GM10847 (cell line): ENCODE measurements around the gene ZNF428.
A peak's percentile ranks its signal among the peaks of the same experiment; 100 is the strongest.

Experiments
- POLR2A ChIP-seq: IDR thresholded peaks from 2 replicates; pipeline ENCODE4 v1.6.1; 2011; ENCODE audit not compliant: insufficient read length; ENCODE audit errors: extremely low read depth

ZNF428 gene

GRCh38 chr19:43592800-43593350, 26.6 kb downstream of the ZNF428 start:
- no peak for TF ChIP-seq POLR2A

- TF ChIP-seq POLR2A, result no peak
Observed at GRCh38 chr19:43591904-43592772, 27.3 kb downstream of the ZNF428 start.

DNA sequence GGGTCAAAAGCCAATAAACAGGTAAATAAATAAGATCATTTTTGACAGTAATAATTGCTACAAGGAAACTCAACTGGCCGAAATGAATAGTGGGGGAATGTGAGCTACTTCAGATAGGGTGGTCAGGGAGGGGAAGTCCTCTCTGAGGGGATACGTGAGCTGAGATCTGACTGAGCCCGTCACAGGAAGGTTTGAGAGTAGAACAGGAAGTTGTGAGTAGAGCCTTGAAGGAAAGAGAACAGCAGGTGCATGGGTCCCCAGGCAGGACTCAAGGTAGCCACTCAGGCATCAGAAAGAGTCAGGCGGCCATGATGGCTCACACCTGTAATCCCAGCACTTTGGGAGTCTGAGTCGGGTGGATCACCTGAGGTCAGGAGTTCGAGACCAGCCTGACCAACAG, 29.8 kb downstream of the ZNF428 start:
- TF ChIP-seq POLR2A, result no peak

DNA sequence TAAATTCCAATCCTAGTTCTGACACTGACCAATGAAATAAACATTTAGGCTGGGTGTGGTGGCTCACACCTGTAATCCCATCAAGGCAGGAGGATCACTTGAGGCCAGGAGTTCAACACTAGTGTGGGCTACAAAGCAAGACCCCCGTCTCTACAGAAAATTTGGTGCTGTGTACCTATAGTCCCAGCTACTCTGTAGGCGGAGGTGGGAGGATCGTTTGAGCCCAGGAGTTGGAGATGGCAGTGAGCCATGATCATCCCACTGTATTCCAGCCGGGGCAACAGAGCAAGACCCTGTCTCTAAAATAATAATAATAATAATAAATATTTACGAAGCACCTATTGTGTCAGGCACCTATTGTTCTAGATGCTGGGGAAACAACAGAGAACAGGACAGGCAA, 30.2 kb downstream of the ZNF428 start:
- no peak for TF ChIP-seq POLR2A

DNA sequence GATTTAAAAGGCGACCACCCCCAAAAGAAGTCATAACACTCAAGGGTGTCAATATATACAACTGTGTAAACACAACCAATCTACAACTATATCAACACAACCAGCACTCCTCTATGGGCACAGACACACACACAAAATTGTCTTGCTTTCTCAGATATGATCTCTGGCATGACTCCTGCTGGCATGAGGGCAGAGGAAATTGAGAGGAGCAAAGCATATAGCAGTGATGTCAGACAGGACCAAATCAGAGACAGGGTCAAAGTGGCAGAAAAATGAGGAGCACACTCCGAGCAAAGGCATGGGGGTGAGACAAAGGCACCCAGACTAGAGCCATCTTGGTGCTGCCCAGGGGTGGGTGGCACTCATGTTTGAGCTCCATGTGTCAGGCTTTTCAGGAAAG, 33.1 kb downstream of the ZNF428 start:
- no peak for TF ChIP-seq POLR2A

DNA sequence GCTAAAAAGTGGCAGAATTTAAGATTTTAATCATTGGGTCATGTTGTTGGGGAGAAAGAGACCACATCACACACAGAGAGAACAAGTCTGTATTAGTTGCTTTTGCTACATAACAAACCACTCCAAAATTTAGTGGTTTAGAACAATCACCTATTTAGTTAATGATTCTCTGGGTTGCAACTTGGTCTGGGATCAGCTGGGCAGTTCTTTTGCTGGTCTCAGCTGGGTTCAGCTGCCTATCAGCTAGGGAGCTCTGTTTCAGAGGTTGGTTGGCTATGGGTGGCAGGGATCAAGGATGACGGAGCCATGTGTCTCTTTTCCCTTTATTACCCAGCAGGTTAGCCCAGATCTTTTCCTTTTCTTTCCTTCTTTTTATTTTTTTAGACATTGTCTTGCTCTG, 34.9 kb downstream of the ZNF428 start:
- TF ChIP-seq POLR2A, result no peak

DNA sequence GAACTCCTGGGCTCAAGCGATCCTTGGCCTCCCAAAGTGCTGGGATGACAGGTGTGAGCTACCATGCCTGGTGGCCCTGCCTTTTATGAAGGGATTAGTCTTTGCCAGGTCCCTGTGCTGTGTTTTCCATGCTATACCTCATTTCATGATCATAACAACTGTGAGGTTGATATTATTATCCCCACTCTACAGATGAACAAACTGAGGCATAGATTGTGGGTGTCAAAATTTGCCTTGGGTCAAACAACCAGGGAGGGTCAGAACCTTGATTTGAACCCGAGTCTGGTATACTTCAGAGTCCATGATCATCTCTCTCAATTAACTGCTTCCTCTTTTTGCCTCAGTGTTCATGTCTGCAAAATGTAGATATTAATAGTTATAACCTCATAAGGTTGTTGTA, 36.9 kb downstream of the ZNF428 start:
- no peak for TF ChIP-seq POLR2A

DNA sequence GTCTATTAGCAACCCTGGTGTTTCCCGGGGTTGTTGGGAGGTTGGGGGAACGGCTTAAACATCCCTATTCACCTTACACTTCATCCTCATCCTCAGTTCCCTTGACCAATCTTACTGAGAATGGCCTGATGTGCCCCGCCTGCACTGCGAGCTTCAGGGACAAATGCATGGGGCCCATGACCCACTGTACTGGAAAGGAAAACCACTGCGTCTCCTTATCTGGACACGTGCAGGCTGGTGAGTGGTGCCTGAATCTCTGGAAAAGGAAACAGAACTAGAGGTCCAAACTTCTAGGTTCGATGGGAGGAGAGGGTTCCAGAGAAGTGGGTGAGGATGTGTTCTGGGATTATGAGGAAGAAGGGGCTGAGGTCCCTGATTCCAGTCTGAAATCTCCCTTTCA, 38.0 kb downstream of the ZNF428 start:
- no peak for TF ChIP-seq POLR2A

- no peak for TF ChIP-seq POLR2A
Observed at GRCh38 chr19:43578787-43579186, 40.6 kb downstream of the ZNF428 start.

DNA sequence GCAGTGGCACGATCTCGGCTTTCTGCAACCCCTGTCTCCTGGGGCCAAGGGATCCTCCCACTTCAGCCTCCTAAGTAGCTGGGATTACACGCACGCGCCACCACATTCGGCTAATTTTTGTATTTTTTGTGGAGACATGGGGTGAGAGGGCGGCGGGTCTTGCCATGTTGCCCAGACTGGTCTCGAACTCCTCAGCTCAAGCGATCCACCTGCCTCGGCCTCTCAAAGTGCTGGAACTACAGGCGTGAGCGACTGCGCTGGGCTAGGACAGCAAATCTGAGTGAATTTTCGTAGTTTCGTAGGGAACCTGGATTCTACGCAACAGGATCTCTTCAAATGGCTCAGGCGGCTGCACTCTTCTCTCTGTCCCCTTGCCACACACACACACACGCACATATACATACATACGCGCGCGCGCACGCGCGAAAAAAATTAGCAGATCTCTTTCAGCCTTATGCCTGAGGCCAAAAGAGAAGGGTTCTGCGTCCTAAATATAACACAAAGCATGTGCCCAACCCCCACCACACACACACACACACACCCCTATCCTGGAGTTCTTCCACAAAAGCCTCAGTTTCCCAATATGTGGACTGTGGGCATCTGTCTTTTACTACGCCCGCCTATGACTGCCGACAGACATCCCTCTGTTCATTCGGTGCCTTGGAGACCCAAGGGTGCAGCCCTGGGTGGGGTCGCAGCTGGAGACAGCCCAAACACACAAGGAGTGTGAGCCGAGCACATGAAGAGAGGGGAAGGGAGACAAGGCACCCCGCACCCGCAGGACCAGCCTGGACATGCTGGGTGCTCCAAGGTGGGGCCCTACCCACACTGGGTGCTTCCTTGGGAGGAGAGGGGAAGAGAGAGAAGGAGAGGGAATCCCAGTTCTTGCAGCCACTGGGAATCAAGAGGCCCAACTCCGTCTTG, 43.2 kb downstream of the ZNF428 start:
- no peak for TF ChIP-seq POLR2A

- peak; percentile 30 for TF ChIP-seq POLR2A
Observed at GRCh38 chr19:43575156-43575950, 44.1 kb downstream of the ZNF428 start, which contains the start of the genes PINLYP and XRCC1. TSS of gene PINLYP (plus strand) at chr19:43575801. CDS start at chr19:43577192, 1,391 bp downstream. TSS of gene XRCC1 (minus strand) at chr19:43575527. CDS start at chr19:43575458, 69 bp downstream.

GRCh38 chr19:43574424-43575155, 44.8 kb downstream of the ZNF428 start:
- TF ChIP-seq POLR2A, result no peak

GRCh38 chr19:43572171-43572588, 47.2 kb downstream of the ZNF428 start:
- TF ChIP-seq POLR2A, result no peak
